GM19455 (cell line): ENCODE results near the gene GPAT3.
"Not testable (repeated sequence)": the region's sequence is repeated elsewhere in the genome, so short reads cannot be mapped to it uniquely, and the experiment has no call there.

Source experiments
- ATAC-seq: cut with Tn5 transposase; IDR thresholded peaks from one replicate; pipeline ENCODE4 v1.9.1; 2021; ENCODE audit not compliant: unreplicated experiment

GPAT3 gene

DNA sequence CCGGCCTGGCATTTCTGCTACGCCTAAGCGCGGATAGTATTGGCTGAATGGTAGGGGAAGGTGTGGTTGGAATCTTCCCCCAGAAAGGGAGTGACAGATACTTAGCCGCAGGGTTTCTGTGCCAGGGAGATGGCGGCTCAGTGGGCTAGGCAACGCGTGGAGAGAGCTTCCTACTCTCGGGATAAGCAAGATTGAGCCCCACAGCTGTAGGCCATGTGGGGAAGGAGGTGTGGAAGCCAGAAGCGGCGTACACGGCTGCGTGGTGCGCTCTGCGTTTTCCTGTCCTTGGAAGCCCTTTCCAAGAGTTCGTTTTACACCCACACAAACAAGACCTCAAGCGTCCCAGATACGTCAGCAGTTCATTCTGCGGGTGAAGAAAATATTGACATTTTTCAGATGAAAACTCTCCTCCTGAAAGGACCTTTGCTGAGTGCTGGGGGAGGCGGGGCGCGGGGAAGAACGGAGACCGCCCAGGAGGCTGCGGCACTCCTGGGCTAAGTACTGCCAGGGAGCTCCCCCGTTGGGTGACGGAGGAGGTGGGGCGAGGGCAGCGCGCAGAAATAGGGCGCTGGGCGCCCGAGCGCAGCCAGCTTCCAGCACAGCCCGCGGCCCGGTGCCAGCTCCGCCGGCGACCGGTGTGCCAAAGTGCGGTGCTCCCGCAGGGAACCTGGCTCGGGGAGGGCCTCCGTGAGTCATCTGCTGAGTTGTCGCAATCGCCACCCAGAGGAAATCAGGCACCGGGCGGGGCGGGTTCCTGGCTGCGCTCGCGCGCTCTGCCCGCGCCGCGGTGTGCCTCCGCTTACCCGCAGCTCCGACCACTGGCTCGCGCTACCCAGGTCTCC is at the start of gene GPAT3:
GPAT3 (plus strand) TSS at position 589 of the 842 bp plus-strand sequence. CDS start 515 bp downstream, outside the sequence.
- peak; percentile 75 for ATAC-seq

DNA sequence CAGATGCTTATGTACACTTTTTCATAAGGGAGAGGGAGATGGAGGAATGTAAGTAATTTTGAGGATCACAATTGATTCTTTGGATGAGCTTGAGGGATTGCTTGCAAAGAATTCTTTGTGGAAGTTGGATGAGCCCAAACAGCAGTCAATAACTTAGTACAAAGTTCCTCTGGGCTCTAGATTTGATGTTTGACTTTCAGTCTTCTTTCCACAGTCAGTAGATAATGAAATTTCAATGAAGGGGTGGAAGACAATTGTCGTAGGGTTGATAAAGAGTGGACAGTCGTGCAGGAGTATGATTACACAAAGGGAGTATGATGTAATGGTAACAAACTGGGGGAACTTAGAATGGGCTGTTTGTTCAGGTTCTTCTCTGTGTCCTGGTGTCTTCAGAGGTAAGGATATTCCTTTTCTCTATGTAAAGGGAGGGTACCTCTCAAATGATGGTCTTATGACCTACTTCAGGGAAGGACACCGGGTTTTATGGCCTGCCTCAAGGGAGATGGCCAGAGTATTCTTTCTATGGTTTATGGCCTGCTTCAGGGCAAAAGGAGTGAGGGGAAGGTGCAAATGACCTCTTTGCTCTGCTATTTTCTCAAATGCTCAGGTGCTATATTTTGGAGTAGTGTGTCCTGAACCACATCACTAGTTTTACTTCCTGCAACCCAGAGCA is 49.3 kb upstream of the GPAT3 start:
- ATAC-seq, result no peak

DNA sequence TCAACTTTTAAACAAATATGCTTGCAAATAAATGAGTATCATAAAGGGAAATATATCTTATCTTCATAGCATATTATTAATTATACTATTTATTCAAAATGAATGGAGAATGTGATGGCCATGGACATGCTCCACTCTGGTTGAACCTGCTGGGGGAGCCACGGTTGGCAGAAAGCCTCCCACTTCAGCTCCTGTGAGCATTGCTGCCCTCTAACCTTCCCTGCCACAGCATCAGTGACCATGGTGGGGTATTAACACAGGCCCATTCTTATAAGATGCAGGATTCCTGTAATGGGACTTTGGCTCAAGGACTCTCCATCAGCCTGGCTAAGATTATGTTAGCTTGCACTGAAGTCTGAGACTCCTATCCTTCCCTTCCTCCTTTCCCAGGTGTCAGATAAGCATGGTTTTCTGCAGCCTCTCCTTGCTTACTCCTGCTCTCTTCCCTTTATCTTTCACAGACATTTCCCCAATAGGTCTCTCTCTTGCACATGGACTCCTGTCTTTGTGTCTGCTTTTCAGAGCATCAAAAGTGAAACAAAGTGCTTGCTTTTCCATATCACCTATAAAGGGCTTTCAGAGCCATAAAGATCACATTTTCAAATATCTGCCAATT is 46.1 kb upstream of the GPAT3 start:
- no peak for ATAC-seq

DNA sequence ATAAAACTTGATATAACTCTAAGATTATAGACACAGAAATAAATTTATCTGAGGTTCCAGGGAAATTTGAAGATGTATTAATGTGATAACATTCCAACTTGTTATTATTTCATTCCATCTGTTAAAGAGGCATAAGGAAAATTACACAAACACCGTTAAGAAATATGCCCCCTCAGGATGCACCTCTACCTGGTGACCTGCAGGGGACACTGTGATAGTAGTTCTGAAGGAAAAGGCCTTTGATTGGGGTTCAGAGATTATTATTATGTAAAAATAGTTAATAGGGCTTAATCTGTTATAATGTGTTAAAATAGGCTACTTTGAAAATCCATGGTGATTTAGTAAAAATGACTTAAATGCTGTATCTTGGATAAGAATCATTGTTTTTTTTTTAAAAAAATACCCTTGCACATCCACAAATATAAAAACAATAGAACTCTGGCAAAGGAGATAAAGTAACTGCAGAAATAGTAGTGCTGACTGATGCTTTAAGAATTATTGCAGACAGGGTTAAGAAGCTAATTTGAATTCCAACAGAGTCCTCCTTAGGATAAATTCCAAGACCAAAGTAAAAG is 44.9 kb upstream of the GPAT3 start:
- peak; percentile 79 for ATAC-seq

DNA sequence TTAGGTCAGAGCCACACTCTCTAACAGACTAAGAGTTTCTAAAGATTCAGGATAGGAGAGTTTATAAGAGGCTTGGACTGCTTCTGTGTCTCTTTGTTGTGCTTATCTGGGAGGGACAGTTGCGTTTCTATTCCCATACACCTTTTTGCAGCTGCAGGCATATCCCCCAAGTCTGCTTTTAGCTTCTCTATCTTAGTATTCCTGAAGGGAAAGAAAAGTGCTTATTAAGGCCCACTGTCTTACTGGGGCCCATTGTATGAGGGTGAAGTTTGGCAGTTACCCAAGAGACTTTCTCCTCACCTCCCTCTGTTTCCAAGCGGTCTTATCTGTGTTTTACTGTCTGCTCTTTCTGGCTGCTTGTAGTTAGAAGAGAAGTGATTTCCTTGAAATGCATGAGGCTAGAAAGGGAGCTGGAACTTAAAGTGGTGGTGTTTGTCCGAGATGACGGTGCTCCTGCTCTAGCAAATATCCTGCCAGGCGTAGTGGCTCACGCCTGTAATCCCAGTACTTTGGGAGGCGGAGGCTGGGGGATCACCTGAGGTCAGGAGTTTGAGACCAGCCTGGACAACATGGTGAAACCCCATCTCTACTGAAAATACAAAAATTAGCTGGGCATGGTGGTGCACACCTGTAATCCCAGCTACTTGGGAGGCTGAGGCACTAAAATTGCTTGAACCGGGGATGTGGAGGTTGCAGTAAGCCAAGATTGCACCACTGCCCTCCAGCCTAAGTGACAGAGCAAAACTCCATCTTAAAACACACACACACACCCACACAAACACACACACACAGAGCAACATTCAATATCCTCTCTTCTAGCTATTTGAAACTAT is 39.6 kb upstream of the GPAT3 start:
- not testable (repeated sequence) for ATAC-seq

DNA sequence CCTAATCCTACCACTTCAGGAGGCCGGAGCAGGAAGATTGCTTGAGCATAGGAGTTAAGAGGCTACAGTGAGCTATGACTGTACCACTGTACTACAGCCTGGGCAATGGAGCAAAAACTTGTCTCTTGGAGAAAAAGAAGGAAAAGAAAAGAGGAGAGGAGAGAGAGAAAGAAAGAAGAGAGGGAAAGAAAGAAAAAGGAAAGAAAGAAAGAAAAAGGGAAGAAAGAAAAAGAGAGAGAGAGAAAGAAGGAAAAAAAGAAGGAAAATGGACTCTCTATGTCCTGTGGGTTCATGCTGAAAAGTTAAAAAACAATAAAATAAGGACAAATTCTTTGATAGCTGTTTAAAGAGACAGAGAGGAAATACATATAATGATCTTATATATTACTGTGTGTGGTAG is 37.7 kb upstream of the GPAT3 start:
- no peak for ATAC-seq

DNA sequence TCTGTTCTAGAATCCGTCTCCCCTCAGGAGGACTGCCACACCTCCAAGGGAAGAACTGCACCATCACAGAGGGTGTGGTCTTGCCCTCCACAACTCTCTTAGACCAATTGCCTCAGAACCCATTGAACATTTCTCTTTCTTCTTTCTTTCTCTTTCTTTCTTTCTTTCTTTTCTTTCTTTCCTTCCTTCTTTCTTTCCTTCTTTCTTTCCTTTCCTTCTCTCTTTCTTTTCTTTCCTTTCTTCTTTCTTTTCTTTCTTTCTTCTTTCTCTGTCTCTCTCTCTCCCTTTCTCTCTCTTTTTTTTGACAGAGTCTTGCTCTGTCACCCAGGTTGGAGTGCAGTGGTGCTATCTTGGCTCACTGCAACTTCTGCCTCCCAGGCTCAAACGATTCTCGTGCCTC is 34.2 kb upstream of the GPAT3 start:
- not testable (repeated sequence) for ATAC-seq

DNA sequence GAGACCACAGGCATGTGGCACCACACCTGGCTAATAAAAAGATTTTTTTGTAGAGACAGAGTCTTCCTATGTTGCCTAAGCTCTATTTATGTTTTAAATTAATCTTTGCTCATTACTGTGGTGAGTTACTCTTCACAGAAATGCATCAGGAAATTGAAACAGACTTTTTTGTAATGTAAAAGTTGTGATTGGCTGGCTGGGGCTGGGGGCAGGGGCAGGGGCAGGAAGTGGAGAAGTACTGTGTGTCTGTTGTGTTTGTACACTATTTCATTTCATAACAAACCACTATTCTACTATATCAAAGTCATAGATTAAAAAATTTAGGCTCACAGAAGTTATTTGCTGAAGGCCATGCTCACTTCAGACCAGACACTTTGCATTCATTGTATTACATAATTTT is 31.9 kb upstream of the GPAT3 start:
- ATAC-seq, result no peak

DNA sequence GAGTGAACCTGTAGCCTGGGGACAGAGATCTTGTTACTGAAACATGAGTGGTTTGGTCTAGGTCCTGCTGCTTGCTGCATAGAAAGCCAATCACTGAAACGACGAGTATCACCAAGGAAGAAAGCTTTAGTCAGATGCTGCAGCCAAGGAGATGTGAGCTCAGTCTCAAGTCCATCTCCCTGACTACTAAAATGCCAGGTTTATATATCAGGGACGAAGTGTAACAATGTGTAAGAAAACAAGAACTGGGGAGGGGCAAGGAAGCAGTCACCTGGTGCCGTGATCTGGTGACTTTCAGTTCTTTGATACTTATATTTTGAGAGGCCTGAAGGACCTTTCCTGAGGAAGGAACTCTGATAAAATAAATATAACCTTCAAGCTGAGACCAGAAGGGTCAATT is 31.4 kb upstream of the GPAT3 start:
- no peak for ATAC-seq

DNA sequence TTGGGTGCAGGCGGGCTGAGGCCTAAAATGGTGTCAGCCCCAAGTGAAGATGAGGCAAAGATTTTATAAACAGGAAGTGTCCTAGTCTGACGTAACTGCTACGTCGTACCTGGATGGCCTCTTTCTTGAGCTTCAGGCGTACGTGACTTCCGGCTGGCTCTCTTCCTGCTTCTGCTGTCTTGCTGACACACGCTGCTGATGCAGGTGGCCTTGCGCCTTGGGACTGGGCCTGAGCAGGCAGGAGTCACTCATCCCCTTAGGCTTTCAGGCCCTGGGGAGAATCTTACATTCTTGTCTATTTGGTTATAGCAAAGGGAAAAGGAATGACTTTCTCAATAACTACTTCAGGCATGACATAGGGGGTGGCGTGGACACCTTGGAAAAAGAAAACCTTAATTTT is 30.9 kb upstream of the GPAT3 start:
- no peak for ATAC-seq

DNA sequence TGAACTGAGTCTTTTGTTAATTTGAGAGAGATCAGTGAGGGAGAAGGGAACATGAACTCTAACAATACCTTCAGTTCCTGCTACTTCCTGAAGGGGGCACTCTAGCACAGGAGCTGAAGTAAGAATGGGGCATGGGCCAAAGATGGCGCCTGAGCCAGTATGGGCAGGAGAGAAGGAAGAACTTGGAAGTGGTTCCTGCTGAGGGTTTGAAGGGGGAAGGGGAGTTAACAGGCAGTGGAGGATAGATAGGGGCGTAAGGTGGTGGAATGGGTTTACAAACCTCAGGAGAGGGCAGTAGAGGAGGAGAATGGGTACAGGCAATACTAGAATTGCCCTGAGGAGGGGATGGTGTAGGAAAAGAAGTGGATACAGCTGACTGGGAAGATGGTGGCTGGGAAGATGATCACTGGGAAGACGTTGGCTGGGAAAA is 26.7 kb upstream of the GPAT3 start:
- ATAC-seq, result not testable (repeated sequence)

DNA sequence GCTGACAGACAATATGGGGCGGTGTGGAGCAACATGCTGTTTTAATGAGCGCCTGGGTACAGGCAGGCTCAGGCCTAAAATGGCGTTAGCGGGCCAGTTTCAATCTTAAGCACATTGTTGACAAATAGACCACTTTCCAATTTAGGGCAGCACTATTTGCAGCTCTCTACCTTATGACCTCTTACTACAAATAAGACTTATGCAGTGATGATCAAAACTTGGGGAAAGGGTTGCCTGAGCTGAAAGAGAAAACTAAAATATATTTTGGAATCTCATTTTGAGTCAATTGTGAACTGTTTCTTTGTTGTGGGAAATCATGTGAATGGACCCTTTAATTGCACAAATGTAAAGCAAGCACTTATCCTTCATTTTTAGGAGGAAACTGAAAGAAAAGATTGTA is 25.5 kb upstream of the GPAT3 start:
- no peak for ATAC-seq

DNA sequence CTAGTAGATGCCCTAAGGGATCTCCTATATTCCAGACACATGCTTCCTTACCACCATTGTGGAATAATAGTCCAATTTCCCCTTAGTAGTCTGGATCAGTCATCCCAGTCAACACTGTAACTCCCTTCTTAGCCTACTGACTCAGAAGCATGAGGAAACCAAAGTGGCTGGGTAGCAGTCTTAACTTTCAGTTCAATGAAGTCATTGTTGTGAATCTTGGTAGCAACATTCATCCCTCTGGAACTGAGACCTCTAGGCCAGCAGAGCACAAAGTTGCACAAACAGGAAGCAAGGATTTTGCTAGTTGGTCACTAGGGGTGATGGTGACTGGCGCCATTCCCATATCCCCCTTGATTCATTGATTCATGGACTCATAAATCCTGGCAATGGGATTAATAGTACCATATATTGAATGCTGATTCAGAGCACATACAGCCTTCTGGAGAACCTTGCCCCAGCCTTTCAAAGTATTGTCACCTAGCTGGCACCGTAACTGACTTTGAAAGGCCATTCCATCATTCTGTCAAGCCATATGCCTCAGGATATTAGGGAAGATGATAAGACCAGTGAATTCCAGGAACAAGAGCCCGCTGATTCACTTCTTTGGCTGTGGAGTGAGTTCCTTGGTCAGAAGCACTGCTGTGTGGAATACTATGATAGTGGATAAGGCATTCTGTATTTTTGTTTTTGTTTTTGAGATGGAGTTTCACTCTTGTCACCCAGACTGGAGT is 19.7 kb upstream of the GPAT3 start:
- no peak for ATAC-seq

DNA sequence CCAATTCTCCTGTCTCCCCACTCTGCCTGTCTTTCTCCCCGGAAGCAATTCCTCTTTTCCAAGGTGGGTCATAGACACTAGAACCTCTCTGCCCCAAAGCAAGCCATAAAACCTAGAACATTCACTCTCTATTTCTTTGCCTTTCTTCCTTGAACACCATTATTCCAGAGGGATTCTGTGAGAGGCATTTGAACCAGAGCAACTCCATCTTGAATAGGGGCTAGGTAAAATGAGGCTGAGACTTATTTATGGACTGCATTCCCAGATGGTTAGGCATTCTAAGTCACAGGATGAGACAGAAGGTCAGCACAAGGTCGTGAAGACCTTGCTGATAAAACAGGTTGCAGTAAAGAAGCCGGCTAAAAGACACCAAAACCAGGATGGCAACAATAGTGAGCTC is 13.7 kb upstream of the GPAT3 start:
- no peak for ATAC-seq

DNA sequence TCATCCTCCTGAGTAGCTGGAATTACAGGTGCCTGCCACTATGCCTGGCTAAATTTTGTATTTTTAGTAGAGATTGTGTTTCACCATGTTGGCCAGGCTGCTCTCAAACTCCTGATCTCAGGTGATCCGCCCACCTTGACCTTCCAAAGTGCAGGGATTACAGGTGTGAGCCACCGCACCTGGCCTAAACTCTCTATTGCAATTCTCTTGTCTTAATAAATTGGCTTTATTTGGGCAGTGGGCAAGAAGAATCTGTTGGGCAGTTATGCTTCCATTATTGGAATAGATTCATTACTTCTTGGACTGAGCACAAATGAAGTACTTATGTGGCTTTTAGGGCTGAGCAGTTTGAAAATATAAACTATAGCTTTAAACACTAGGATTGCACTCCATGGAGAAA is 8.2 kb upstream of the GPAT3 start:
- no peak for ATAC-seq

DNA sequence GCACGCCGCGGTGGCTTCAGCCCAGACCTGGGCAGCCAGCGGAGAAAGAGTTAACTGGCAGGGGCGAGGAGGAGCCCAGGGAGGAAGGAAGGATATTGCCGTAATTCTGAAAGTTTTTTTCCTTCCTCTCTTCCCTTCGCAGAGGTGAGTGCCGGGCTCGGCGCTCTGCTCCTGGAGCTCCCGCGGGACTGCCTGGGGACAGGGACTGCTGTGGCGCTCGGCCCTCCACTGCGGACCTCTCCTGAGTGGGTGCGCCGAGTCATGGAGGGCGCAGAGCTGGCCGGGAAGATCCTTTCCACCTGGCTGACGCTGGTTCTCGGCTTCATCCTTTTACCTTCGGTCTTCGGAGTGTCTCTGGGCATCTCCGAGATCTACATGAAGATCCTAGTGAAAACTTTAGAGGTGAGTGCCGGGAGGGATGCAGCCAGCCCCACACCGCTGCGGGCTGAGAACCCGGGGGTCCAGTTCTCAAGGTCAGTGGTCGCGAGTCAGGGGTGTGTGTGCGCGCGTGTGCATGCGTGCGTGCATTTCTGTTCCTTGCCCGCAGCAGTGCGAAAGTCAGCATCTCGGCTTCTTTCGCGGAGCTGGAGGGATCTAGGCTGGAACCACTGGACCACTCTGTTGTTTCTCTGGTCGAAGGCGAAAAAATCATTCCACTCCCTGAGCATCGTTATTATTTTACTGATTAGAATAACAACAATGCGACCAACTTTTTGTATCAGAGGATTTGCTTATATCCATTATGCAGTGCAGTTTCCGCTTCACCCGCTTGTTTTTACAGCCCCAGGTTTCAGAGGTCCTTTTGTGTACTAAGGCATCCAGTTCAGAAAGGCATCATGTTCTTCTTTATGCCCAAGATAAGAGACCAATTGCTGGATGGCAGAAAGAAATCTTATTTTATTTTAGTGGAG is 709 bp downstream of the GPAT3 start:
- ATAC-seq, result no peak

DNA sequence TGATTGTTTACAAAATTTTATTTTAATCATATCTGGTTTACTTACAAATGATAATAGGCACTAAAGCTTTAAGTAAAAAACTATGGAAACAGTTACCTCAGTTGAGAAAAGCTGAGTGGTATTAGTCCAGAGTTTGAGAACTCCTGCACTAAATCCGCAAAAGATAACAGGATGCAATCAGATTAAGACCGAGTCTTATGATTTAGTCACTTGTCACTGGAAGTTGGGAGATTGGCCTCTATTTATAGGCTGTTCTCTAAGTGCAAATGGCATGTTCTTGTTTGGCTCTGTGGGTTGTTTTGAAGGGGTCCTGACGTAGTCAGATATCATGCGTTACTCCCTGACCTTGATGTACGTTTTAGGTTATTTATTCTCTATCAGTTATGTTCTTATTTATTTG is 6.3 kb downstream of the GPAT3 start:
- no peak for ATAC-seq

DNA sequence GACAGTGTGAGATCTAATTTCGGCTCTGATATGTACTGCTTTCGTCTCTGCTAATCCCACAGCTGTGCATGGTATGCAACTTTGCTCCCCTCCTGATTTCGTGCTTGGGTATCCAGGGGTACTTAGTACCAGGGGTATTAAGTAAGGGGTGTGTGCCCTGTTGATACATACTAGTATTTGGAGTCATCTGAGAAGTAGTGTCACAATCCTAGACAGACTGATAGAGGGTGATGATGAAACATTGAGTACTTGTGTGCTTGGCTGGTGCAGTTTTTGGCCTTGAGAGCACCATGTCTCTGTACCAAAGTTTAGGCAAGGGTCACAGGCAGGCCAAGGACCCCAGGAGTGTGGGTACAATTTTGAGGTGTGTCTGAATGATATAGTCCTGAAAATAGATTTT is 10.9 kb downstream of the GPAT3 start:
- no peak for ATAC-seq
